Tibial nerve (tissue), 4 donors: ENCODE results near the gene SBNO2. TPM values are rescaled to one million over a fixed set of nuclear protein-coding genes. Genes with fewer than 3 reads are reported as not detected.

ENCODE experiments used
- DNase-seq, 2 donors: peaks; one replicate each; pipeline ENCODE4 v3.0.0-alpha.2; 2019; ENCODE audit warnings: low spot score in 2 of 2
- H3K27ac ChIP-seq, 4 donors: fragments of 200-600 bp; sonication (generic) in 3 of 4; one replicate each; pipeline ENCODE4 v1.5.1; 2017 to 2019; ENCODE audit warnings: mild to moderate bottlenecking in 1 of 4
- H3K27me3 ChIP-seq, 2 donors: fragments of 200-600 bp; sonication (generic) in 1 of 2; one replicate each; pipeline versions ENCODE4 v1.5.1 to v1.6.0; 2017 to 2019
- H3K36me3 ChIP-seq, 3 donors: fragments of 200-600 bp; sonication (generic); one replicate each; pipeline ENCODE4 v1.5.1; 2018 to 2019
- H3K4me1 ChIP-seq, 4 donors: fragments of 200-600 bp; sonication (generic) in 3 of 4; one replicate each; pipeline ENCODE4 v1.5.1; 2017 to 2019
- H3K4me3 ChIP-seq, 4 donors: fragments of 200-600 bp; sonication (generic) in 3 of 4; one replicate each; pipeline ENCODE4 v1.5.1; 2017 to 2019; ENCODE audit warnings: mild to moderate bottlenecking in 1 of 4, moderate library complexity in 1 of 4
- H3K9me3 ChIP-seq, 4 donors: fragments of 200-600 bp; sonication (generic) in 3 of 4; one replicate each; pipeline ENCODE4 v1.5.1; 2017 to 2019
- EP300 ChIP-seq, 2 donors: sonication (generic); formaldehyde crosslinking; IDR thresholded peaks; one replicate each; pipeline ENCODE4 v1.6.1; 2017; ENCODE audit warnings: antibody characterized with exemption in 2 of 2, mild to moderate bottlenecking in 1 of 2
- POLR2A ChIP-seq, 2 donors: fragments of 450-650 bp; IDR thresholded peaks; one replicate each; pipeline ENCODE4 v1.6.1; 2017; ENCODE audit warnings: antibody characterized with exemption in 2 of 2, mild to moderate bottlenecking in 2 of 2, moderate library complexity in 2 of 2
- WGBS, 2 donors: methylation state at CpG; one replicate each; pipeline ENCODE4 v1.1.5; 2018; 5-methylcytosine and 5-hydroxymethylcytosine counted together
- total RNA-seq, 4 donors: library from RNA; depleted of rRNA; stranded (reverse); fragments of >200 nt; gene quantifications; one replicate each; pipeline ENCODE4 v1.1.0, GENCODE V29; 2016
- TF ChIP-seq, protein P1 (sequence below), 5 experiments: fragments of 200-600 bp in 3 of 5; fragments of 450-650 bp in 2 of 5; sonication (generic) in 3 of 5; IDR thresholded peaks; one replicate each; pipeline ENCODE4 v1.5.1; 2016 to 2019; ENCODE audit warnings: antibody characterized with exemption in 5 of 5, mild to moderate bottlenecking in 3 of 5, moderate library complexity in 2 of 5

SBNO2 gene
- total RNA-seq, 4 donors from 2014 or later: 26.6 to 105 (median 39.3) TPM

DNA sequence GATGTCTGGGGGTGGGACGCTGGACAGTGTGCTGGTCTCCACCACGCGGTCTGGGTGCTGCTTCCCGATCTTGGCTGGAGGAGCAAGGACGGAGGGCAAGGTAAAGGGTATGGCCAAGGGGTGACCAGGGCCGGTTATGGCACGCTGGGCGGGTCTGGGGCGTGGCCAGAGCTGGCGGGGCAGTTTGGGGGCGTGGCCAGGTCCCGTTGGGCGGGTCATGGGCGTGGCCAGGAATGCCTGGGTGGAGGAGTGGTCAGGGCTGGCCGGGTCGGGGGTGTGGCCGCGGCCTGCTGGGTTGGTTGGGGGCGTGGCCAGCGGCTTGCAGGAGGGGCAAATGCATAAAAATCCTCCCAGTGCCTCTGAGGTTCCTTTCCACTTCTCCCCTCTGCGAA, 51.1 kb downstream of the SBNO2 start:
- no peak for TF ChIP-seq POLR2A (IDR thresholded peaks at IDR 0.05)
- TF ChIP-seq, protein P1, sequence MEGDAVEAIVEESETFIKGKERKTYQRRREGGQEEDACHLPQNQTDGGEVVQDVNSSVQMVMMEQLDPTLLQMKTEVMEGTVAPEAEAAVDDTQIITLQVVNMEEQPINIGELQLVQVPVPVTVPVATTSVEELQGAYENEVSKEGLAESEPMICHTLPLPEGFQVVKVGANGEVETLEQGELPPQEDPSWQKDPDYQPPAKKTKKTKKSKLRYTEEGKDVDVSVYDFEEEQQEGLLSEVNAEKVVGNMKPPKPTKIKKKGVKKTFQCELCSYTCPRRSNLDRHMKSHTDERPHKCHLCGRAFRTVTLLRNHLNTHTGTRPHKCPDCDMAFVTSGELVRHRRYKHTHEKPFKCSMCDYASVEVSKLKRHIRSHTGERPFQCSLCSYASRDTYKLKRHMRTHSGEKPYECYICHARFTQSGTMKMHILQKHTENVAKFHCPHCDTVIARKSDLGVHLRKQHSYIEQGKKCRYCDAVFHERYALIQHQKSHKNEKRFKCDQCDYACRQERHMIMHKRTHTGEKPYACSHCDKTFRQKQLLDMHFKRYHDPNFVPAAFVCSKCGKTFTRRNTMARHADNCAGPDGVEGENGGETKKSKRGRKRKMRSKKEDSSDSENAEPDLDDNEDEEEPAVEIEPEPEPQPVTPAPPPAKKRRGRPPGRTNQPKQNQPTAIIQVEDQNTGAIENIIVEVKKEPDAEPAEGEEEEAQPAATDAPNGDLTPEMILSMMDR (IDR thresholded peaks at IDR 0.05): no peak
- TF ChIP-seq EP300 (IDR thresholded peaks at IDR 0.05): no peak
- Histone ChIP-seq H3K36me3 (peaks cover 0 to 99% (median 51%) of the 10 kb centered on the region in 3 donors), H3K27ac (peak overlapping the region in 1 of 4 donors; percentile 4), H3K4me3 (no peak overlapping the region), H3K9me3 (no peaks in the 10 kb centered on the region), H3K4me1 (peaks cover 0 to 33% (median 1%) of the 10 kb centered on the region in 4 donors), H3K27me3 (no peaks in the 10 kb centered on the region)
- DNase-seq: no peak
- 38 to 52% methylated on average over 21 of the region's 21 CpGs for WGBS, 2 donors

DNA sequence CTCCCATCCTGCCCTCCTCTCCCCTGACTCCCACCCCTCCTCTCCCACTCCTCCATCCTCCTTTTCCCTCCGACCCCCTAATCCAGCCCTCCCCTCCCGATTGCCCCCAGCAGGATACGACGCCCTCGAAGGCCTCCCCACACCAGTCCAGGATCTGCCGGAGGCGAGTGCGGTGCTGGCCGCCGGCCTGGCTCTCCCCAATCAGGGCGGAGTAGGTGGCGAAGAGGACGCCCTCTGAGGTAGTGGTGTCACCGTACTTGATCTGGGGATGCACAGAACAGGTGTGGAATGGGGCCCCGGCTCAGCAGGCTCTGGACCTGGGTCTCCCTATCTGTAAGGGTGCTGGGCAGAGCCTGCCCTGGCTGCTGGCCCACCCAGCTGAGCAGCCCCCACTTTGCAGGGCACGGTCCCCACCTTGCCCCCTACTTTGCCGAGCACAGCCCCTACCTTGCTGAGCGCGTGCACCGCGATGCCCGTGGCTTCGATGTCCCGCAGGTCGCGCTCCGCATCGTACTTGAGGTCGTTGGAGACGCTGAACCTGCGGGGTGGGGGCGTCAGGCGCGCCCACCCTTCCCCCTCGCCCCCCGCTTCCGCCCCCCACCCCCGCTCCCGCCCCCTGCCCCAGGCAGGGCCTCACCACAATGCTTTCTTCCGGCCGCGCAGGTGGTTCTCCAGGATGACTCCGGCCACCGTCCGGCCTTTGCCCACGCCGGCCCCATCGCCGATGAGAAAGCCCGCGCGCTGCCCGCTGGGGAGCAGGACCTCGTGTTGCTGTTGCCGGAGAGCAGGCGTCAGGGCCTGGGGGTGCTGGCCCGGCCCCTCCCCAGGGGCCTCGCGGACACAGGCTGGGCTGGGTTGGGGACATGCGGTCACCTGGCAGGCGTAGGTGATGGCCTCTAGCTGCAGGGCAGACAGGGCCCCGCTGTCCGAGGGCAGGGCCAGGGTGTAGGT, 51.8 kb downstream of the SBNO2 start:
- Histone ChIP-seq H3K36me3 (peaks cover 0 to 99% (median 52%) of the 10 kb centered on the region in 3 donors), H3K4me1 (peaks cover 0 to 26% (median 1%) of the 10 kb centered on the region in 4 donors), H3K9me3 (no peaks in the 10 kb centered on the region), H3K27ac (peak overlapping the region in 1 of 4 donors; percentile 4), H3K27me3 (no peaks in the 10 kb centered on the region), H3K4me3 (no peak overlapping the region)
- WGBS, 2 donors: 94 to 95% methylated on average over 36 to 57 of the region's 63 CpGs
- no peak for DNase-seq
- TF ChIP-seq, protein P1 (IDR thresholded peaks at IDR 0.05): no peak
- TF ChIP-seq EP300 (IDR thresholded peaks at IDR 0.05) (no peak), POLR2A (IDR thresholded peaks at IDR 0.05) (no peak)

DNA sequence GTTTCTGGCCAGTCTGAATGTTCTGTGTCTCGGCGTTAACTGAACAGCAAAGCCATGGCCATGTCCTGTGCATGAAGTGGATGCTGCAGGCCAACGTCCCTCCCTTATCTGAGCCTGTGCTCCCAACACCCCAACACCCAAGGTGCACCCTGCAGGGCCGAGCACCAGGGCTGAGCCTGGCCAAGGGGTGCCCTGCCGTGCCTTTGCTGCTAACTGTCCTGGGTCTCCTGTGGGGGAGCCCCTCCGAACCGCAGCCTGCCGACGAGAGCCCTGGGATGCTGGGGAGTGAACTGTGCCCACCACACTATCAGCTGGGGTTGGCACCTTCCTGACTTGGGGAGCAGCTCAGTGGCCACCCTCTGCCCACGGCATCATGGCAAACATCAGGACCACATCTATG, 52.7 kb downstream of the SBNO2 start:
- no peaks in the 10 kb centered on the region for H3K9me3 ChIP-seq
- TF ChIP-seq, protein P1 (IDR thresholded peaks at IDR 0.05): no peak
- TF ChIP-seq POLR2A (IDR thresholded peaks at IDR 0.05): no peak
- no peak for TF ChIP-seq EP300 (IDR thresholded peaks at IDR 0.05)
- no peaks in the 10 kb centered on the region for H3K27me3 ChIP-seq
- WGBS, 2 donors: 89 to 95% methylated on average over 5 to 10 of the region's 10 CpGs
- H3K4me3 ChIP-seq: no peak overlapping the region
- H3K36me3 ChIP-seq: peaks cover 0 to 99% (median 47%) of the 10 kb centered on the region in 3 donors
- peaks cover 0 to 17% (median 1%) of the 10 kb centered on the region in 4 donors for H3K4me1 ChIP-seq
- no peak for DNase-seq
- no peak overlapping the region for H3K27ac ChIP-seq

DNA sequence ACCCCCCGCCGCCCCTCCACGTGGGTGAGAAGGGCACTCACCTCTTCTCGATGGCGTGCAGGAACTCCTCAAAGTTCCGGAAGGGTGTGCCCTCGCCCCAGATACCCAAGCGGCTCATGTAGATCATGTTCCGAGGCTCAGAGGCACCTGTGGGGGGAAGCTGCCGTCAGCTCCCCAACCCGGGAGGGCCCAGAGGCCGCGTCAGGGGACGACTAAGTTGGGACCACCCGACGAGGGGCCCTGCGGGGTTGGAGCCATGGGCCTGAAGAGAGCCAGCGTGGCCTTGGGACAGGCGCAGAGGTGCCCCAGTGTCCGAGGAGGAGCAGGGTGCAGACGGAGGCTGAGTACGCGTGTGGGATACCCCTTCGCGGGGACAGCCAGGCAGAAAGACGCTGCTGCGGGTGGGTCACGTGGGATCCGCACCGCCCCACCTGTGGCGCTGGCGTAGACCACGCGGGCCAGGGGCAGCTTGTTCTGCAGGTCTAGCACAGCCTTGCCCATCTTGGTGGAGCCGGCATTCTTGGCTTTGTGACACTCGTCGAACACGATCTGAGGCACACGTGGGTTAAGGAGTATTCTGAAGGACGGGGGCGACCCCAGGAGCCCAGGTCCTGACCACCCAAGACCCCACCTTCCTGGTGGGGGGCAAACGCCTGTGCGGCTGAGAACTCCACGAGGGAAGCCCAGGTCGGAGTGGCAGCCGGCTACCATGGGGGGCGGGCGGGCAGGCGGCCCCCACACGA, 54.4 kb downstream of the SBNO2 start:
- WGBS, 2 donors: 85 to 87% methylated on average over 29 to 46 of the region's 50 CpGs
- H3K9me3 ChIP-seq: no peaks in the 10 kb centered on the region
- no peak overlapping the region for H3K27ac ChIP-seq
- TF ChIP-seq EP300 (IDR thresholded peaks at IDR 0.05): no peak
- TF ChIP-seq POLR2A (IDR thresholded peaks at IDR 0.05): no peak
- TF ChIP-seq, protein P1 (IDR thresholded peaks at IDR 0.05): no peak
- DNase-seq: no peak
- no peak overlapping the region for H3K4me3 ChIP-seq
- H3K4me1 ChIP-seq: peaks cover 0 to 13% (median 1%) of the 10 kb centered on the region in 4 donors
- no peaks in the 10 kb centered on the region for H3K27me3 ChIP-seq
- peaks cover 0 to 100% (median 47%) of the 10 kb centered on the region in 3 donors for H3K36me3 ChIP-seq
